GM23338 (cell line): ENCODE measurements around the gene FGFRL1. TPM values are rescaled to one million over a fixed set of nuclear protein-coding genes. Genes with fewer than 3 reads are reported as not detected.

Experiments used
- ATAC-seq: fragments of 200-7000 bp; cut with Tn5 transposase; 3 replicates; pipeline ENCODE4 v1.9.1; 2020
- DNase-seq: peaks from one replicate; pipeline ENCODE4 v3.0.0-alpha.2; 2015; ENCODE audit warnings: low spot score
- H2AFZ ChIP-seq: fragments of 200-600 bp; sonication (generic); 2 replicates; pipeline ENCODE4 v1.8.0; 2016; ENCODE audit warnings: antibody characterized with exemption, mild to moderate bottlenecking, moderate library complexity
- H3F3A ChIP-seq: fragments of 200-600 bp; sonication (generic); replicated peaks from 2 replicates; pipeline ENCODE4 v1.8.0; 2017; ENCODE audit warnings: antibody characterized with exemption, mixed run types, low read depth
- H3K27ac ChIP-seq: fragments of 200-600 bp; sonication (generic); 2 replicates; pipeline ENCODE4 v1.6.1; 2016; ENCODE audit warnings: low read depth
- H3K27me3 ChIP-seq: fragments of 200-600 bp; sonication (generic); 2 replicates; pipeline ENCODE4 v1.8.0; 2016; ENCODE audit warnings: mild to moderate bottlenecking, mixed run types, moderate library complexity; ENCODE audit not compliant: insufficient read depth
- H3K36me3 ChIP-seq: fragments of 200-600 bp; sonication (generic); 2 replicates; pipeline ENCODE4 v1.8.0; 2016; ENCODE audit warnings: mild to moderate bottlenecking; ENCODE audit not compliant: insufficient read depth
- H3K4me1 ChIP-seq: fragments of 200-600 bp; sonication (generic); 2 replicates; pipeline ENCODE4 v1.8.0; 2016; ENCODE audit warnings: mild to moderate bottlenecking, moderate library complexity; ENCODE audit not compliant: insufficient read depth
- H3K4me2 ChIP-seq: fragments of 200-600 bp; sonication (generic); 2 replicates; pipeline ENCODE4 v1.7.1; 2017; ENCODE audit warnings: mixed run types
- H3K4me3 ChIP-seq: fragments of 200-600 bp; sonication (generic); 2 replicates; pipeline ENCODE4 v1.6.1; 2016; ENCODE audit warnings: mixed run types
- H3K79me2 ChIP-seq: fragments of 200-600 bp; sonication (generic); replicated peaks from 2 replicates; pipeline ENCODE4 v1.8.0; 2017; ENCODE audit warnings: mild to moderate bottlenecking; ENCODE audit not compliant: insufficient read depth
- H3K9me2 ChIP-seq: fragments of 200-600 bp; sonication (generic); 2 replicates; pipeline ENCODE4 v1.8.0; 2017; ENCODE audit not compliant: insufficient read depth
- H4K20me1 ChIP-seq: fragments of 200-600 bp; sonication (generic); replicated peaks from 2 replicates; pipeline ENCODE4 v1.8.0; 2017; ENCODE audit warnings: mild to moderate bottlenecking; ENCODE audit not compliant: insufficient read depth
- H3K27ac Mint-ChIP-seq: 2 replicates; pipeline ENCODE4 v1.8.0; 2020; ENCODE audit warnings: inconsistent platforms, mild to moderate bottlenecking, moderate library complexity, mixed read lengths
- H3K27me3 Mint-ChIP-seq: 3 replicates; pipeline ENCODE4 v1.8.0; 2022; ENCODE audit warnings: low read depth, mild to moderate bottlenecking, moderate library complexity, mixed read lengths, inconsistent platforms; ENCODE audit not compliant: insufficient read depth, poor library complexity
- H3K36me3 Mint-ChIP-seq: 3 replicates; pipeline ENCODE4 v1.8.0; 2021; ENCODE audit warnings: low read depth, mild to moderate bottlenecking, inconsistent platforms, moderate library complexity, mixed read lengths
- H3K4me1 Mint-ChIP-seq: 3 replicates; pipeline ENCODE4 v1.8.0; 2020; ENCODE audit warnings: mild to moderate bottlenecking, inconsistent platforms, mixed read lengths
- H3K4me3 Mint-ChIP-seq: 3 replicates; pipeline ENCODE4 v1.8.0; 2021; ENCODE audit warnings: moderate library complexity, mild to moderate bottlenecking, inconsistent platforms, mixed read lengths
- H3K9me3 Mint-ChIP-seq: 3 replicates; pipeline ENCODE4 v1.8.0; 2020; ENCODE audit warnings: moderate library complexity, mild to moderate bottlenecking, inconsistent platforms, mixed read lengths
- ETS1 ChIP-seq: IDR thresholded peaks from 2 replicates; pipeline ENCODE4 v1.6.1; 2016; ENCODE audit warnings: antibody characterized with exemption
- EZH2 ChIP-seq: fragments of 200-600 bp; sonication (generic); IDR thresholded peaks from one replicate; pipeline ENCODE4 v1.8.0; 2017; ENCODE audit warnings: antibody characterized with exemption, mild to moderate bottlenecking, low read depth; ENCODE audit not compliant: unreplicated experiment
- EZH2phosphoT487 ChIP-seq: fragments of 200-600 bp; sonication (generic); IDR thresholded peaks from one replicate; pipeline ENCODE4 v1.8.1; 2018; ENCODE audit warnings: antibody characterized with exemption; ENCODE audit not compliant: unreplicated experiment
- JUNB ChIP-seq: IDR thresholded peaks from one replicate; pipeline ENCODE4 v1.6.1; 2016; ENCODE audit warnings: antibody characterized with exemption; ENCODE audit not compliant: unreplicated experiment
- NANOG ChIP-seq: IDR thresholded peaks from 2 replicates; pipeline ENCODE4 v1.6.1; 2016; ENCODE audit warnings: antibody characterized with exemption, borderline replicate concordance
- POLR2AphosphoS5 ChIP-seq: IDR thresholded peaks from 2 replicates; pipeline ENCODE4 v1.6.1; 2016; ENCODE audit warnings: antibody characterized with exemption, low read depth
- REST ChIP-seq: IDR thresholded peaks from one replicate; pipeline ENCODE4 v1.6.1; 2018; ENCODE audit warnings: antibody characterized with exemption; ENCODE audit not compliant: unreplicated experiment
- STAT1 ChIP-seq: IDR thresholded peaks from one replicate; pipeline ENCODE4 v1.6.1; 2016; ENCODE audit warnings: antibody characterized with exemption; ENCODE audit not compliant: unreplicated experiment
- ZNF114 ChIP-seq: fragments of 250-450 bp; sonication (Bioruptor Pico); IDR thresholded peaks from 2 replicates; pipeline ENCODE4 v1.5.0; 2020; ENCODE audit warnings: mild to moderate bottlenecking, moderate library complexity
- polyA plus RNA-seq: library from polyadenylated mRNA; unstranded; fragments of >200 nt; fragmentation: Nextera tagmentation; extraction: Ambion mirVana; gene quantifications from 2 replicates; pipeline ENCODE4 v1.2.1, GENCODE V29; 2016
- total RNA-seq: library from RNA; depleted of rRNA; stranded (reverse); fragments of >200 nt; shearing (Covaris generic); gene quantifications from 2 replicates; pipeline ENCODE4 v1.2.3, GENCODE V29; 2014

Gene FGFRL1
- total and polyA plus RNA-seq, 2 experiments from 2014 or later = 7.0 to 35.8 TPM

DNA sequence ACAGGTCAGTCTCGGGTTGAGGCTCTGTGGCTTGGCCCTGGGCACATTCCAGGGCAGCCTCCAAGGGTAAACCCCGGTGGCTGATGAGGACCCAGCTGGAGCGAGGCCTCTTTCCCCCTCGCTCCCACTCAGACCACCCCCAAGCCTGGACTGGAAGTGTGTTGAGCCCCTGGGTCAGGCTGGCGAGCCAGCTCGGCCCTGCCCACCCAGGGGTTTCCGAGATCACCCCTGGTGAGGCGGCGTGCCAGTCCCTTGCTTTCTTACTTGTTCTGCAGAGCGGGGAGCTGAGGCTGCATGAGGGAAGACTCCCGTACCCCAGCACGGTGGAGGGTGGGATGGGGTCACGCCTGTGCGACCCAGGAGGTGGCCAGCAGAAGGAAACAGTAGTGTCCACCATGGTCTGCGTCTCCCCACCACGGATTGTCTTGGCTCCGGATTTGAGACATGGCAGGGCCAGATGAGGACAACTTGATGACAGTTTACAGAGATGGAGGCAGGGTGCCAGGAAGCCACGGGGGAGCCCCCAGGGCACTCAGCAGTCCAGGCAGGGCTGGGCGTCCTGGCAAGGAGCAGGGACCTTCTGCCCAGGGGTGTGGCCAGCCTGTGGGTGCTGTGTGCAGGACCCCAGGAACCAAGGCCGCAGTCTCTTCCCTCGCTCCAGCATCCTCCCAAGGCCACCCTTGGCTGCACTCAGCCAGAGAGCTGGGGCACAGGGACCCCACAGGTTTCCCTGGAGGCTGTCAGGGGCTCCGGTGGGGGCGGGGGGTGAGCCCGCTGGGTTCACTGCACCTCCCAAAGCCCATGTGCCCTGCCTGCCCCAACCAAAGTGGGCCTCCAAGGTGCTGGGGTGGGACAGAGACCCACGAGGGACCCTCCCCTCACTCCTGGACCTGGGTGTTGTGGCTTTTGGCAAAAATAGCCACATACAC lies 6.6 kb upstream of the FGFRL1 start:
- Histone ChIP-seq H2AFZ (no peak overlapping the region), H3K4me3 (no peak overlapping the region), H3K4me1 (0 out of 2 replicates have a peak, but pooled peaks cover 5% of the 10 kb centered on the region), H4K20me1 (no peaks in the 10 kb centered on the region), H3K27ac (no peak overlapping the region), H3K36me3 (no peaks in the 10 kb centered on the region), H3K4me2 (no peak overlapping the region), H3K27me3 (peaks cover 94% of the 10 kb centered on the region), H3F3A (no peaks in the 10 kb centered on the region), H3K79me2 (no peaks in the 10 kb centered on the region), H3K9me2 (no peaks in the 10 kb centered on the region)
- H3K36me3 Mint-ChIP-seq = no peaks in the 10 kb centered on the region
- ATAC-seq (no peak), DNase-seq (no peak)
- peaks cover 3% of the 10 kb centered on the region; the same call in 2 of the 3 replicates for H3K4me1 Mint-ChIP-seq
- H3K27me3 Mint-ChIP-seq = peaks cover 72% of the 10 kb centered on the region
- no peak overlapping the region for H3K4me3 Mint-ChIP-seq
- TF ChIP-seq JUNB (no peak), ETS1 (no peak), REST (no peak), POLR2AphosphoS5 (no peak)
- H3K9me3 Mint-ChIP-seq = peaks cover 9% of the 10 kb centered on the region; the same call in 2 of the 3 replicates
- no peak overlapping the region for H3K27ac Mint-ChIP-seq

- Histone ChIP-seq H3K36me3 (no peaks in the 10 kb centered on the region), H4K20me1 (no peaks in the 10 kb centered on the region), H3K27ac (no peak overlapping the region), H3K27me3 (peaks cover 87% of the 10 kb centered on the region), H3K4me1 (peaks cover 5% of the 10 kb centered on the region; the same call in 1 of the 2 replicates), H3K4me2 (no peak overlapping the region), H3K4me3 (no peak overlapping the region), H3F3A (0 out of 2 replicates have a peak, but pooled peaks cover 5% of the 10 kb centered on the region), H2AFZ (no peak overlapping the region), H3K9me2 (no peaks in the 10 kb centered on the region), H3K79me2 (no peaks in the 10 kb centered on the region)
- no peak for DNase-seq
- Mint-ChIP-seq H3K9me3 (peaks cover 9% of the 10 kb centered on the region; the same call in 2 of the 3 replicates), H3K4me1 (peaks cover 8% of the 10 kb centered on the region; the same call in 2 of the 3 replicates), H3K27ac (no peak overlapping the region), H3K27me3 (peaks cover 69% of the 10 kb centered on the region), H3K4me3 (no peak overlapping the region), H3K36me3 (no peaks in the 10 kb centered on the region)
- ATAC-seq = no peak
- TF ChIP-seq REST (no peak), ZNF114 (no peak), STAT1 (no peak), EZH2 (no peak), JUNB (no peak), NANOG (no peak), EZH2phosphoT487 (no peak)
These were observed 4.6 kb upstream of the FGFRL1 start for GRCh38 chr4:1006856-1007255.
